Ammon's horn (tissue), 1 donor: ENCODE measurements around the gene NQO2.
"Not testable (repeated sequence)": the region's sequence is repeated elsewhere in the genome, so short reads cannot be mapped to it uniquely, and the experiment has no call there.

Source experiments
- DNase-seq: peaks from one replicate; pipeline ENCODE4 v3.0.0-alpha.2; 2016; ENCODE audit warnings: low spot score

The NQO2 gene

GRCh38 chr6:2989332-2990247, 10.1 kb upstream of the NQO2 start:
- DNase-seq: peak; percentile 98

- peak; percentile 71 for DNase-seq
These were observed 9.3 kb upstream of the NQO2 start for GRCh38 chr6:2990248-2990931.

- DNase-seq: peak; percentile 47
These were observed 8.7 kb upstream of the NQO2 start for GRCh38 chr6:2990932-2991506.

- no peak for DNase-seq
These were observed 7.2 kb upstream of the NQO2 start for GRCh38 chr6:2992330-2992979.

GRCh38 chr6:2993755-2994317, 5.9 kb upstream of the NQO2 start:
- no peak for DNase-seq

GRCh38 chr6:2998249-2998997, 1.3 kb upstream of the NQO2 start:
- DNase-seq: peak; percentile 30

GRCh38 chr6:2998998-2999617, 586 bp upstream of the NQO2 start:
- no peak for DNase-seq

GRCh38 chr6:3001146-3001772, 1.6 kb downstream of the NQO2 start:
- DNase-seq: no peak

- DNase-seq: peak; percentile 53
These were observed 2.1 kb downstream of the NQO2 start for GRCh38 chr6:3001773-3002293.

- DNase-seq: not testable (repeated sequence)
These were observed 3.5 kb downstream of the NQO2 start for GRCh38 chr6:3003226-3003625.

- no peak for DNase-seq
These were observed 5.4 kb downstream of the NQO2 start for GRCh38 chr6:3005077-3005476.

GRCh38 chr6:3005874-3006273, 6.2 kb downstream of the NQO2 start:
- DNase-seq: no peak

- no peak for DNase-seq
These were observed 6.8 kb downstream of the NQO2 start for GRCh38 chr6:3006476-3006875.

- no peak for DNase-seq
These were observed 7.9 kb downstream of the NQO2 start for GRCh38 chr6:3007571-3007970.

- not testable (repeated sequence) for DNase-seq
These were observed 9.1 kb downstream of the NQO2 start for GRCh38 chr6:3008712-3009265.

- no peak for DNase-seq
These were observed 10.2 kb downstream of the NQO2 start for GRCh38 chr6:3009930-3010329.

GRCh38 chr6:3011158-3011557, 11.5 kb downstream of the NQO2 start:
- no peak for DNase-seq

- DNase-seq: no peak
These were observed 11.9 kb downstream of the NQO2 start for GRCh38 chr6:3011592-3011991.

- no peak for DNase-seq
These were observed 13.8 kb downstream of the NQO2 start for GRCh38 chr6:3013486-3013885.
